Activated T-helper 1 cell treated with anti-CD3 and anti-CD28 coated beads, Interleukin-2, amount 50 U/mL, for 16 hours (primary cell): ENCODE data around the gene GADL1.

ENCODE experiments used
- DNase-seq, 2 donors: peaks; one replicate each; pipeline ENCODE4 v3.0.0-alpha.2; 2020; ENCODE audit warnings: low read depth in 1 of 2, low spot score in 1 of 2

Gene GADL1

DNA sequence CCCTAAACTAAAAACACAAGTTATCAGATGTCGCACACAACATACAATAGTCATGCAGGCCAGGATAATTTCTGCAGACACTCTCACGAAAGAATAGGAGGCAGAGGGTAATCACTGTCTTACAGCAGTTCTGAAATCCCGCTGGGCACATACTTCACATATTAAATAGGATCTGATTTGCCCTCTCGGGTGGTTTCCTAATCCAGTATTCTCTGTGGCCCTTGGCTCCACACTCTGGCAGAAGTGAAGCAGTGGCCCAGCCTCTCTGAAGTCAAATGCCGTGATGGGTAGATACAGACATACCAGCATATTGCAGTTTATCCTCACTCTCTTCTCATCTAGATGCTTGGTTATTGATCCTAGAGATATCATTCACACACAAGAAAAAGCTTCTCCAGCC lies 19.0 kb downstream of the GADL1 start:
- DNase-seq, result no peak

DNA sequence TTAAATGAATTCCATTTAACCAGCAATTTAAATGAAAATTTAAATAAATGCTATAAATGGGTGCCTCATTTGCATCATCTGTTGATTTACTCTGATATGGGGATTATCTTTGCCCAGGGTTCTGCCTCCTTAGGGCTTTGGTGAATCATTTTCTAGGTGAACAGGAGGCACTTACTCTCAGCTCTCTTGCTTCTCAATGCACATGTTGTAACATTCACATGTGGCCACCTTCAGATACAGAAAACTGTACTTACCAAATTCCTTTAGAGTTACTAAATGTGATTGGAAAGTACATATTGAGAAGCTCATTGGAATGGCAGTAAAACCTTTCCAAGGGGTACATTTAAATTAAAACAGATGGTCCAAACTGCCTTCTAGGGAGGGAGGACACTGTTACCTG lies 20.8 kb downstream of the GADL1 start:
- DNase-seq, result no peak

DNA sequence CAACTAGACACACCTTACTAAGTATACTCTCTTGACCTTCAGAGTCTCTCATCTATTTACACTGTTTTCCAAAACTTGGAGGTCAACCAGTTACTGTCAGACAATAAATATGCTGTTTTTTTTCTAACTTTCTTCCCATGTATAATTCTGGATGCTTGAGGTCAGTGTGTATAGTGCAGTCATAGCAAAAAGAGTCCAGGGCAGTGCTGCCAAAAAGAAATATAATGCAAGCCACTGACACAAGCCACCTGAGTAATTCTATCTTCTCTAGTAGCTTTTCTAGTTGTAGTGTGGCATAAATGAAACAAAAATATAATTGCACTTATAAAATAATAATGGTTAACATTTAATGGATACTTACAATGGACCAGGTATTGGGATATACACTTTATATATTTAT lies 21.6 kb downstream of the GADL1 start:
- DNase-seq, result no peak

DNA sequence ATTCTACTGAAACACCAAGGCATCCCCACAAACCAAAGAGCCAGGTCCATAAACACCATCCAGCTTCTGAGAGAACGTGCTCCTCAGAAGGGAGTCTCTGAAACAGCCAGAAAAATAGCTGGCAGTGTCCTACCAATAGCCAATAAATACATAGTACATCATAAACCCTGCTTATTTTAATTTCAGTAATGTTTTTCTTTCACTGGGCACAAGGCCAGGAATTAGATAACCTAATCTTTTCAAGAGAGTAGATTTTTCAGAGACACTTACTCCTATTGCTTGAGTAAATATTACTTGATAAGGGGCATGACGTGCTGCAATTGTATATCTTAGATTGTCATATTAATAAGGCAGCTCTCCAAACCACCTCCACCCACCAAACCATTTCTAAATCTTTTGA lies 22.7 kb downstream of the GADL1 start:
- no peak for DNase-seq

DNA sequence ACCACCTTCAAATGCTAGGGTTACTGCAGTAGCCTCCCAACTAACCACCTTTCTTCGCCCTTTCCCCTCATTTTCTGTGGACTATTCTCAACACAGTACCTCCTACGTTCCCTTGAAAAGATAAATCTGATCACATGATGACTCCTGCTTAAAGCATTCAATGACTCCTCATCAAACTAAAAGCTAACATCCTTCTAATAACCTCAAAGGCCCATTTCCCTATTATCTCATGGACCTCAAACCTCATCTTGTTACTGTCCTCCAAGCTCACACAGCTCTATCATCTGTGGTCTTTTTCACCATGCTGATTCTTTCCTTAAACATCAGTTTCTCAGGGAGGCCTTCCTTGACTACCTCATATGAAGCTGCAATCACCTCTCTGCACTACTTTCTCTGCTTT lies 29.6 kb downstream of the GADL1 start:
- DNase-seq, result no peak

DNA sequence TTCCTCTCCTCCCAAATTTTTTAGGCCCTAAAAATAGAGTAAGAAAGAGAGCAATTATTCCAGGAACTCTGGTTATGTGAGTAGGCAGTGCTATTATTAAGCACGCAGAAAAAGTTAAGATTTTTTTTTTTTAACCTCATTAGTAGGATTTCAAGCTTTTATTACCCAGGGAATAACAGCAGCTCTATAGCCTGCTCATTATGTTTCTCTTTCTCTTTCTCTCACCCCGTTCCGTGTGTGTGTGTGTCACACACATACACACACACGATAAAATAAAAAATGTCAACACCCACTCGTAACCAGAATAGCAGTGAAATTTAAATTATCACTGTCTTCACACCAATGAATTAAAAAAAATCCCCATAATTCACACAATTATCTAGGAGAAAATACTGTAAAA lies 30.3 kb downstream of the GADL1 start:
- no peak for DNase-seq

DNA sequence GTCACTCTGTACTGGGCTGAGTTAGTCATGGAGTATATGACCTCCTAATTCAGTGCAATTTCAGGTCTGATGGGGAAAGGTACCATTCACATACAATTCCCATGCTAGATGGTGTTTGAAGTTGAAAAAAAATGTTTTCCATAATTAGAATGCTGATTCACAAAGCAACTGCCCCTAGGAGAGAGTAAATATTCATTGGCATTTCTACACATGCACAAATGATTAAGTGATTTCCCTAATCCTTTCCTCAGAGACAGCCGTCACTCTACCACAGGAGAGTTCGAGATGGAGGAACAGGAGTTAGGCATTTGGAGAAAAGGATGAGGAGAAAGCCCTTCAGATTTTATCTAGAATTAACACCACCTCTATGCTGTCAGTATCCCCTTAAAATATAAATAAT lies 32.5 kb downstream of the GADL1 start:
- DNase-seq, result no peak

DNA sequence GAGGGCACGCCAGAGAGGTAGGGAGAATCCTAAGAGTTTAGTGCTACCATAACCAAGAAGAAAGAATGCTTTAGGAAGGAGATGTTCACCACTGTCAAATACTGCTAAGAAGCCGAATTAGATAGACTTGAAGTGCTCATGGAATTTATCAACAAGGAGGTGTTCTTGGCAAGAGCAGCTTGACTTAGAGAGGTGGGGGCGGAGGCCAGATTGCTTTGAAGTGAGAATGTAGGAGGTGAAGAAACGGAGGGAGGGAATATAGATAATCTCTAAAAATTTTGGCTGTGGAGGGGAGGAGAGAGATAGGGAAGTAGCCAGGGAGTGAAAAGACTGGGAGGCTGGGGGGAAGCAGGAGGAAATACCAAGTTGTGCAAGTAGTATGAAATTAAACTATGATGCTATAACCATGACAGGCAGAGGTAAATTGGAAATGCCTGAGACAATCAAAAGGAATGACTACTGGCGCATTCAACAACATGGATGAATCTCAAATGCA lies 35.5 kb downstream of the GADL1 start:
- no peak for DNase-seq

DNA sequence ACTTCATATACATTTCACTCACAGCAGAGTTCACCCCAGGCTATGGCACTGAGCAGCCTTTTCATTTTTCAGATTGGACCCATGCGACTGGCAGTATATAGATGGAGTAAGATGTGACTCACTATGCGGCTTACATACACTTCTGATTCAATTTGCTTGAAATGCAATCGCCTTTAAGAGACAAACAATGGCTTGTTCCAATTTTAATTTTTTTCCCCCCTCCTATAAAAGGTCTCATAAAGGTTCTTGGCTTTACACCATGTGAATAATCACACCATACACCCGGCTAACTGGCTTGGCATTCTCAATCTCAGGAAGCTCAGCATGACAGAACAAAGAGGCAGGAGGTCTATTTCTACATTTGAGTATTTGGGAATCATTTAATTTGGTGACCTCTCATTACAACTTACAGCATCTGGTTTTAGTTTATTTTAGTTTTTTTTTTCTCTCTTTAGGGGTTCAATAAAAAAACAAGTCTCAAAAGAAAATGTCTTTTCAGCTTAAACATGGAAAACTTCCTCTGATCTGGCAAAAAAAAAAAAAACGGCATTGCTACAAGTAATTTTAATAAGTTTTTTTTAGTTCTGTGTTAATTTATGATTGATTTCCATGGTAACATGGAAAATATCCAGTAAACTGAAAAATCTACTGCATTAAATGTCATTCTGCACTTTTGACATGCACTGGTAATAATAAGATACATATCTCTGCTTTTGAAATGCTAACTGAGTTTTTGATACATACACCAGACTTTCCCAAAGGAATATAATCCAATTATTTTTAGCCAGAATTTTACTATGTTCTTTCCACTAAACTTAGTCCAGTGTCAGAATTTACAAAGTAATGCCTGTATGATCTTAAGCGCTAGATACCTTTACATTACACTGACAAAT lies 38.8 kb downstream of the GADL1 start:
- no peak for DNase-seq

DNA sequence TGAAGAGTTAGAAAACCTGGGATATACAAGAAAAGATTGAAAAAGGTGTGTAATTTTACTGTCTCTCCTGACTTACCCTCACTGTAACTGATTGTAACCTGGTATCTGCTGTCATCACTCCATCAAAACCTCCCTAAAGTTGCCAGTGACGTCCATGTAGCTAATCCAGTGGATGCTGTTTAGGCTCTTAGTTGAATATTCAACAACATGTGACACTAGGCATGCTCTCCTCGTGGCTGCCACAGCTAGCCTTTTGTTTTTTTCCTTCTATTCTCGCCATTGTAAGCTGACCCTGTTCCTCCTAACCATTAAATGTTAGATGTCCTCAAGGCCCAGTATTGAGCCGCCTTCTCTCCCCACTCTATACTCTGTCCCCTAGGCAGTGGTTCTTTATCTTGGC lies 41.6 kb downstream of the GADL1 start:
- no peak for DNase-seq

DNA sequence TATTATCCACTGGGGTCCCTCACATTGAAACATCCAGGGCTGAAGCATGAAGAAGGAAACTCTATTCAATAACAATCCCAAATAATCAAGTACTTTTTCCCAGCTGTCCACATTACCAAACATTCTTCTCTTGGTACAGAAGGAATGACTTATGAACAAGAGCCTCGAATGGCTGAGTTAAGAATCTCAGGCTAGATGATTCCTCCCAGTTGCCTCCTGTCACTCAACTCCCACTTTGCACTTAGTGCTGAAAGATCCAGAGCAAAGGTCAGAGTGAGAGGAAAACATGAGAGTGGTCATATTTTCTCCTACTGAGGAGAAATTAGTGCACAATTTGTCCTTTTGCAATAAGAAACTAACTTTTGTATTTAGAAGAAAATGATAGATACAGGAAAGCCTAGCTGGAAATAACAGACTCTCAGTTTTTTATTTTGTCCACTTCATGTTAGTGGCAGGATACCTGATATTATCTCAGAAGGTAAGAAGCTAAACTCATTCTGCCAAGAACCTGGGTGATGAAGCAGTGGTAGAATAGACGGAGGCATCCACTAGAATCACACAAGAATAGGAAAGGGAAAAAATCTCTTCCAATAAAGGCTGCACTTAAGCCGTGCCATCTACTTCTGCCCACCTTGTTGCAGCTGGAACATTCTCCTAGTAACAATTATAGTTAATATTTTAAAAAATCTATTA lies 46.2 kb downstream of the GADL1 start:
- DNase-seq, result no peak

DNA sequence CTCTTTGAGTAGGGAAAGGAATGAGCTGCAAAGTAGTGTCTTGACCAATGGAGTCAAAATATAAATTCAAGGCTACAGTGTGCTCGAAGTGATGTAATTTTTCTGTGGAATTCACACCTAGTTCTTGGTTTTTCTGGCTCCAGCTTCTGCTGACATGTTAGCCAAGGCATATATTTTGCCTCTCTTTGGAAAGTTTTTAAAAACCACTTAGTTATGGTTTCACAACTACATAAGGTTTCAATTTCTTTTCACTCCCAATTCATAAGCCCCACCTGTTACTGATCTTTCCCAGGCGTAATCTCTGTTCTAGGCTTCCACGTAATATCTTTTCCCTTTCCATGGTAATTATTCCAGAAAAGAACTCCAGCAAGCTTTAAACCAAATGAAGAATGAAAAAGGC lies 46.9 kb downstream of the GADL1 start:
- no peak for DNase-seq

DNA sequence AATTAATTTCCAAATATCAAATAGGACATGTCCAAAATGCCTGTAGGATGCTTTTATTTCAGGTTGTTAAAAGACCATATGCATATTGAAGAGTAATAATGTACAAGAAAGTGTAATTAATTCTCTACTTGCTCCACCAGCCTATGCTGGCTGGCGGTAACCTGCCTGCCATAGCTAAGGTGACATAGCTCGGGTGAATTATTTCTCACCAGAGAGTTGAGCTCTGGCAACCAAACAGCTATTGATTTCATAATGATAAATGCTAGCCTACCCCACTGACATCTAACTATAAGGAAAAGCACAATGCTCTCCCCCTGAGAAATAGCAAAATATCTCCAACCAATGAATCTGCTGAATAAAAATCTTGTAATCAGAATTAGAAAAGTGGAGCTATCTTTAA lies 48.9 kb downstream of the GADL1 start:
- DNase-seq, result no peak

DNA sequence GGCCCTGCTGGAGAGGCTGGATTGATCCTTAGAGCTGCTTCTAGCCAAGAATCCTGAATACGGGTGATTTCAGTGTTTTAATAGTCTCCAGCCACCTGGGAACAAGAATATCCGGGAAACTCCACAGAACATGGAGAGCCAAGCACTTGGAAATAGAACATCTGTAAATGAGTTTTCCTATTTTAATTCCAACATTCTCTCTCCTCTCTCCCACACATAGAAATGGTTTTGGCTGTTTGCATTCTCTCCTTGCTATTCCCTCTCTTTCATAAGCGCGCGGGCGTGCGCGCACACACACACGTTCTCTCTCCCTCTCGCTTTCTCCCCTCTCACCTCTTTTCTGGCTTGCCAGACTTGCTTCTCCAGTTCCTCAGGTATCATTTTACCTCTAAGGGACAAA lies 50.6 kb downstream of the GADL1 start:
- DNase-seq, result no peak

DNA sequence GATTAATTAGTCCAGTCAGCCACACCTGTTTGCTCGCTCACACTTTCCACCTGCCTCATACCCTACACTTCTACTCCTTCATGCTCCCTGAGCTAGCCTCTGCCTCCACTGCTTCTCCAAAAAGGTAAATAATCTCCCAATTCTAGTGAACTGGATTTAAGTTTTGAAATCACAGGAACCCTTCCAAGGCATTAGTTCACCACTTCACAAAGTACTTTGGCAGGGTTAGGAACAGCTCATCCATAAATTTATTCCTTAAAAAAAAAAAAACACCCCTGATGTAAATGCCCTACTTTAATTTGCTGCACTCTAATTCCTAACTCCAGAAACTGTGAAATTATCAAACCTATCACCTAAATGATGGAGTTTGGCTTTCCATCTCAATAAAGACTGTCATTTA lies 58.3 kb downstream of the GADL1 start:
- DNase-seq, result no peak

DNA sequence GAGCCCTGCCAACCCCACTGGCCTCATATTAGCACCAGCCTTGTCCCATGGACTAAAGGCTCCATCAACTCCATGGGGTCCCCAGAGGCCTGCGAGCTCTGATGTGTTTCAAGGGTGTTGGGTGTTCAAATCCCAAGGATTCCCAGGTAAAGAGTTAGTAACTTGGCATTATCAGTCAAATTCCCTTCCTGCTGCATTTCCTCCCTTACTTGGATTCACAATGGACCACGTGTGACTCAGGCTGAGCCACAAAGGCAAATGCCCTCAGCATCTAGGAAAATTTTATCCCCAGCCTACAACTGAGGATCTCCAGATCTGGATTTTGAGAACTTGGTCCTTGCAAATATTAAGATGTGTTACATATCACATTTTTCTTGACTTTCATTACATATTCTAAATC lies 58.8 kb downstream of the GADL1 start:
- DNase-seq, result no peak

DNA sequence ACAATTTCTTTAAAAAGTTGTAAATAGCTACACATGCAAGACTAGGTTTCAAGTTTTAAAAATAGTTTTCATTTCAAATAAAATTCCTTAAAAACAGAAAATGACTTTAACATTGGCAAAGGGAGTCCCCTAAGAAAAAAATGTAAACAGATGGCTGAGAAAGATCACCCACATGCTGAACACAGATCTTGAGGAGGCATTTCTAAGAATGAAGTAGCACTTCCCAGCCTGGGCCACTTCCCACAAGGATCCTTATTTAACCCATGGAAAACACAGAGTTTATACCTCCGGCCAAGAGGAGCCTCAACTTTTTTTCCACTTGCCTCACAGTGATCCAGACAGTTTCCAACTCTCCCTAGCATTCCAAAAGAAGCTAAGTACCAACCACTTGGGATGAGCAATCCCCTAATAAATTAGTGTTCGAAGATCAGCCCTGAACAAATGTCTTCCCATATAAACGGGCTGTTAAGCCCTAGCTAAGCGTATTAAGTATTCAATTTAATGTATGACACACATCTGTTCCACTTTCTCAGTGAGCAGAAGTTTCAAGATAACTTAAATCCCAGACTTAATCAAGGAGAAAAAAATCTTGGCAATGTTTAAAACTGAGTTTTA lies 61.4 kb downstream of the GADL1 start:
- DNase-seq, result no peak

DNA sequence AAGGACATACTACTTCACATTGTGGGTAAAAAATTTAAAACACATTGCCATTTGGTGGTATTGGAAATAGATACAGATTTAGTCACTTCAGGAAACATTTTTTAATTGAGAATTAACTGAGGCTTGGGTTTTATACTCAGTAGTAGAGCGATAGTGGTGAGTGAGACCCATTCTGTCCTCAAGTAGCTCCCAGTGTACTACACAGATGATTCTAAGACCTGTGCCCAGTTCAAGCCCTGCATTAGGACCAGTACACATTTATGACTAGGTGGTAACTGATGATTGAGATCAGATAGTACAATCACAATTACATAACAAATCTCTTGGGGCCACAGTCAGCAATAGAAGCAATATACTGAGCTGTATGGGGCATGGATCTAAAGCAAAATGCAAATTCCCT lies 67.4 kb downstream of the GADL1 start:
- no peak for DNase-seq

DNA sequence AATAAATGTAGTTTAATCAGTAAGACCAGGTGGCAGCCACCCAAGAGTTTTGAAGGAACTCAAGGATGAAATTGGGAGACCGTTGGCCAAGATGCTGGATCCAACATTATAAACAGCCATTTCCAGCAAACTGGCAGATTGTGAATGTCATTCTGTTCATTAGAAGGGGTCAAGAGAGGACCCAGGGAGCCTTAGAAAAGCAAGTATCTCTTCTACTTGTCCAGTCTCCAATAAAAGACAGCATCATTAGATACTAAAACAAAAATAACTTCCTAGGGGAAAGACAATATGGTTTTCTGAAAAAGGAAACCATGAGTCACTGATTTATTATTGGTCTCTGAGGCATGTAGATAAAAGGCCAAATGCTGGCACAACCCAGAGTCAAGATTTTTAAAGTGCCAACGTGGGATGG lies 67.9 kb downstream of the GADL1 start:
- no peak for DNase-seq

DNA sequence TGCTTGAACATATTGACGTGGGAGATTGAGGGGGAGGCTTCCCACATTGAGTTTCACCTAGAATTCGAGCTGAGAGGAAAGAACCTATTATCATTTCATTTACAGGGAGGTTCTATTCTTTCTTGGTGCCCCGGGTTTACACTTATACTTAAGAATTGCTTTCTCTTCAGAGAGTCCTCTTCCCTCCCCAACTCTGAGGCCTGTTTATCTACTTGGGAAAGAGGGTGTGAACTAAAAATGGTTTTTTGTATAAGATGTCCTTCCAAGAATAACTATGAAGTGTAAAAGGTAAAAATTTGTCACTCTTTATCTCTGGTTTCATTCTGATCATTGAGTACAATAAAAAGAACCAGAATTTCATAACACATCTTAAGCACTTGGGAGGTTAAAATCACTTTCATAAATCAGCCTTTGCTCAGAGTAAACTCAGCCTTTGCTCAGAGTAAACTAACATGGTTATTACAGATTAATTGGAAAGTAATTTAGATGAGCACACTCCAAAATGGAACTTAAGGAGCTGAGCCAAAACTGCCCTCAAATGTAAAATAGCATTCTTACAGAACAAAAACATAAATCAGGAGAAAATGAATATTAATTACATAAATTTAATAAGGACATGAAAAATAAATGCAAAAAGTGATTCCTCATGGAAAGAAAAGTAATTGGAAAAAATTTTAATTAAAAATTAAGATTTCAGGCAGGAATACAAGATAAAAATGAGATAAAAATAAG lies 75.2 kb downstream of the GADL1 start:
- DNase-seq, result no peak

DNA sequence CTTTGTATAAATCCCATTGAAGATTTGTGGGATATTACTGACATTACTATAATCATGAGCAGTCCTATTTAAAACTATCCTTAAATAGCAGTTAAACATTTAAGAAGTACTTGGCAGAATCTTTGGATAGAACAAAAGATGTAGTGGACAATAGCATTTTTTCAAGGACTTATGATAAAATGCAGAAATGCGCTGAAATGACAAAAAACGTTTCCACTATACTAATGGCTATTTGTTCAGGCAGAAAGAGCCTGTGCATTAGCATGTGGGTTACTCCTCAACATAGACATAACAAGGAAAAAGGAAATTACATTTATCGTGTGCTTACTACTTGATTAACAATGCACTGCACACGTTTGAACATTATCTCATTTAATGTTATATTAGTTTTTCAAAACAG lies 80.7 kb downstream of the GADL1 start:
- DNase-seq, result no peak
